ELF-1 (cell line): ENCODE measurements around the gene INO80.

ENCODE experiments used
- DNase-seq: peaks from one replicate; pipeline ENCODE4 v3.0.0-alpha.2; 2016; ENCODE audit warnings: low read depth, low spot score

INO80 gene

GRCh38 chr15:40951764-40952163 lies 164.3 kb downstream of the INO80 start:
- no peak for DNase-seq

GRCh38 chr15:40949756-40950207 lies 166.3 kb downstream of the INO80 start:
- DNase-seq = no peak

DNA sequence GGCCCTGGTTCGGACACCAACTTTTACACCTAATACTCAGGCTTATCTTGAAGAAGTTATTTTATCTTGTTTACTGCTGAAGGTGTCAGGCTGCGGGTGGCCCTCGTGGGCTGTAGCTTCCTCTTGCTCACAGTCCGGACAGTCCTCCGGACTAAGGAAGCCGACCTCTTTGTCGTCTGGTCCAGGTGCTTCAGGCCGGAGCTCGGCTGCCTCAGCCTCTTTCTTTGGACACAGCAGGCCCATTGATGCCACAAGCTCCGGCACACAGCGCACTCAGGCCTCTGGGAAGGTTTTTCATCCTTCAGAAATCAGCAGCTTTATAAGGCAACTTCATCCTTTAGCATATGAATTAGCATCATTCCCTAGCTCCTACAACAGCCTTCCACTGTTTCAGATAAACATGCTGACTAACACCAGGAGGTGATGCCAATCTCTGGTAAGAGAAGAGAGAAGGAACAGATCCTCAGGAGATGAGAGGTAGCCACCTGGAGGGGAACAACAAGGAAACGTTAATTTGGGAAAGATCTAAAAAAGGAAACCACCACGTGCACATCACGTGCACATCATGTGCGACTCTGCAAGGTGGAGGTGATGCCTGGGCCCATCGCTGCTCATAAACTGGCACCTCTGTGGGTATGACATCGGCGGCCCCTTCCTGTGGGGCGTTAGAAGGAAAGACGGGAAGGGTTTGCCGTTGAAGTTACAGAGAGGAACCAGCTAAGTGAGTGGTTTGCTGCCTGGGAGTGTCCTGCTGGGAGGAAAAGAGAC lies 167.2 kb downstream of the INO80 start:
- DNase-seq = no peak

DNA sequence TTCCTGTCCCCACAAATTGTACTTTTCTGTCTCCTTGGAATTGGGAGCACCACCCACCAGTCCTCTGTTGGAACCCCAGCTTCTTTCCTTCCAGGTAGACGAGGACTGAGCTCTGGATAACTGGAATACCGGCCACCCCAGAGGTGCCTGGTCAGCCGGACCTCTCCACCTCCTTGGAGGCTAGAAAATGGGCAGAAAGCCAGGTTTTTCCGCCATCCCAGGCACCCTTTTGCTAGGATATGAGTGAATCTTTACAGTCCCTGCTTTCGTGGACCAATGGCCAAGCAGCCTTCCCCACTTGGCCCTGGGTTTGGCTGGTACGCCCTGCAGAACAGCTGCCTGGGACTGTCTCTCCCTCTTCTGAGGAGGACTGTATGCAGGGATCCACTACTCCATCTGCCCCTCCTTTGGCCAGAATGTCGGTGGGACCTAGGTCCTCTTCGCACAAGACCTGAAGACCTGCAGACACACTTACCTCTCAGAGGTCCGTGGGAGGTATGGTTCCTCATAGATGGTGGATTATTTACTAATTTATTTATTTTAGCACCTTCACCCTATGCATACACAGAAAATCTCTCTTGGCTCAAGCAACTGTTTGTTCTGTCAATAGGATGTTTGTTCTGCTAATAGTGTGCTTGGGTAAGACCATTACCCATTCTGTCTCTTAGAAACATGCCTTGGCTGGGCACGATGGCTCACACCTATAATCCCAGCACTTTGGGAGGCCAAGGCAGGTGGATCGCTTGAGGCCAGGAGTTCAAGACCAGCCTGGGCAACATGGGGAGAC lies 171.4 kb downstream of the INO80 start:
- DNase-seq = no peak

DNA sequence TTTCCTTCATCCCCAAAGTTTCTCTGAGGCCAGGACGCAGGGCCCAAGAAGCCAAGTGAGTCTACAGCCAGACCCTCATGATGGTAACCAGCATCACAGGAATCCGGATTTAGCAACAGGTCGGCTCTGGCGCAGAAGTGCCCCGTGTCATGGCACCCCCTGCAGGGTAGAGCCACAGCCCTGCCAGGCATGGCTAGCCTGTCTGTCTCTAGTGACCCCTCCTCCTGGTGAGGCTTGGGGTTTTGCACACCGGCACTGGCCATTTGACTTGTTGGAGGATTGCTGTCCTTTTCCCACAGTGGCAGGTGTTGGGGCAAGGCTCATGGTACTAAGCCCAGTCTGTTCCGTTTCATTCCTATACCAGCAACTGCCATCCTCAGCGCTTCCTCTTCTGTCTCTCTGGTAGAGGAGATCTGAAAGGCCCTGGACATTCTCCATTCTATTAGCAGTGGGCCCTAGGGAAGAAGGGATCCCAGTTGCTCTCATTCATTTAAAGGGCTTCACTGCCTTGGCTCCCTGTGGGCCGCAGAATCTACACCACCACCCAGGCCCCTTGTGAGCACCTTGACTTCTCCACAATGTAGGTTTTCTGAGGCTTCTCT lies 172.2 kb downstream of the INO80 start:
- no peak for DNase-seq

- DNase-seq = no peak
Observed at GRCh38 chr15:40942878-40943277, 173.2 kb downstream of the INO80 start.

- no peak for DNase-seq
Observed at GRCh38 chr15:40942337-40942854, 173.7 kb downstream of the INO80 start.

DNA sequence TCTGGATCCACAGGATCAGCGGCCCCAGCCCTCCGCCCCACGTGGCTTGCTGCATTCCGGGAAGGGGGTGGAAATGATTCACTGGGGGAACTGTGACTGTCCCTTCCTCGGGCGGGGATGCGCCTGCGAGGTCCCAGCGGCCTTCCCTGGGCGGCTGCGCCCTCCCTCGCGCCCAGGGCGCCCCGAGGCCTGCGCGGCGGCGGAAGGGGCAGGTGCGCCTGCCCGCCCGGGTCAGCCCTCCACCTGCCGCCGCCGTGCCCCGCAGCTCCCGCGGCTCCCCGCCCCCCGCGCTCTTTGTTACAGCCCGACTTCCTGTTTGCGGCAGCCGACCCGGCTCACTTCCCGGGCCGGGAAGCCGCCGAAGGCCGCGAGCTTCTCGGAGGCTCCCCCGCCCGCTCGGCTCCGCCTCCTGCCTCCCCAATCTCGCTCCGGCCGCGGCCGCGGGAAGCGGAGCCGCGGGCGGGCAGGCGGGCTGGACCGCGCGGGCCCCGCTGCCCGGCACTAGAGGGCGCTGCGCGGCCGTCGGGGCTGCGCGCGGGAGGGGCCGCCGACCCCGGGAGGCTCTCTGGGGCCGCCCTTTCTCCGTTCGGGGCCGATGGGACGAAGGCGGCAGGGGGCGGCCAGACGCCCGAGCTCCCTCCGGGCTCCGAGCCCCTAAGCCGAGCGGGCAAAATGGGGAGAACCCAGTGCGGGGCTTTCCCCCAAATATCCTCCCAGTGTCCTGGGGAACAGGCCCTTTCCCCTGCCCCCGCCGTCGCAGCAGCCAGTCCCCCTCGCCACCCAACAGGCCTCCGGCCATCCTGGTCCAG lies 174.3 kb downstream of the INO80 start:
- DNase-seq = peak; percentile 71

- DNase-seq = no peak
Observed at GRCh38 chr15:40941068-40941527, 175.0 kb downstream of the INO80 start.

DNA sequence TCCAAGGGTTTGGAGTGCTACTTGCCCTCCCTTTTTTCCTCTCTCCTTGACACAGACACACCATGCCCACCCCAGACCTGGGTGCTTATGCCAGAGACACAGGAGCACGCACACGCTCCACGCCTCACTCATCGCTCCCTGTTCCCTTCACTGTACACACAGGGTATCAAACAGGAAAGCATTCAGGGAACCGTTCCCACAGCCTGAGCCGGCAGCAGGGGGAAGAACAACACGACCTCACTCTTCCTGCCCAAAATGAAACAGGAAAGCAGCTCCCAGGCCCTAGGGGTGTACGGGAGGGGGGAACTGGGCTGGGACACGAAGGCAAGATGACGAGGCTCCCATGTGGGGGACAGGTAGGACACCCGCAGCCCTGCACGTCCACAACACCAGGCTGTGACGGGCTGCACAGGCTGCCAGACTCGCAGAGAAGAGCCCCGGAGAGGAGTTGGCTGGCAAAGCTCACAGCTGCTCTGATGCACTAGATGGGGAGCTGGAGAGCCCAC lies 175.7 kb downstream of the INO80 start:
- DNase-seq = no peak

- DNase-seq = no peak
Observed at GRCh38 chr15:40938536-40938870, 177.6 kb downstream of the INO80 start.

- peak; percentile 22 for DNase-seq
Observed at GRCh38 chr15:40937762-40938535, 178.1 kb downstream of the INO80 start.

DNA sequence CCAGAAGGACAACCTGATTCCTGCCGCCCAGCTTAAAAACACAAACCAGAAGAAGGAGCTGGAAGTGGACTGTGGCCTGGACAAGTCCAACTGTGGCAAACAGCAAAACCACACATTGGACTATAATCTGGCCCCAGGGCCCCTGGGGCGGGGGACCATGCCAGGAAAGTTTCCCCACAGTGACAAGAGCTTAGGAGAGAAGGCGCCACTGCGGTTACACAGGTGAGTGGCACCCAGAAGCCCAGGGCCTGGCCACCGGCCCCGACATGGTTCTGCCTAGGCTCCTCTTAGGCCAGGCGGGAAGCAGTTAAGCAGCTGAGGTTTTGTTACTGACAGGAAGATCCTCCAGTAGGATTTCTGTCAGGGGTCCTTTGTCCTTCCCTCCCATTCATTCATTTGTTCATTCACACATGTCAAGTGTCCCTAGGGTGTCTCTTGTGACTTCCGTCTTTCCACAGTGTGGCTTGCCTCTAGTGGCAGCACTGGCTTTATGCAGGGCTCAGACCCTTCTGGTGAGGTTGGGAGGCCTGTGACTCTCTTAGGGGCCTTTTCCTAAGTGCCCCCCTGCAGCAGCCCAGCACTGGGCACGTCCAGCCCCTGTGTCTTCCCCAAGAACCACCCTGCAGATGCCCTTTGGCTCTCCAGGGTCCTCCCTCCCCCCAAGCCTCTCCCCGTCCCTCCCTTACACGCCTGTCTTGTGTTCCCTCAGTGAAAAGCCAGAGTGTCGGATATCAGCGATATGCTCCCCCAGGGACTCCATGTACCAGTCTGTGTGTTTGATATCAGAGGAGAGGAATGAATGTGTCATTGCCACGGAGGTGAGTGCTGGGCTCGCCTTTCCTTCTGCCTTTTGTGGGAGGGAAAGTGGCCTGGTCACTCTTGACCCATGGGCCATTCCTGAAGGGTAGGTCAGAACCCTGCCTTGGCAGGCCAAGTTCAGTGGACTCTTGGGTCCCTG lies 179.1 kb downstream of the INO80 start:
- DNase-seq = peak; percentile 26

DNA sequence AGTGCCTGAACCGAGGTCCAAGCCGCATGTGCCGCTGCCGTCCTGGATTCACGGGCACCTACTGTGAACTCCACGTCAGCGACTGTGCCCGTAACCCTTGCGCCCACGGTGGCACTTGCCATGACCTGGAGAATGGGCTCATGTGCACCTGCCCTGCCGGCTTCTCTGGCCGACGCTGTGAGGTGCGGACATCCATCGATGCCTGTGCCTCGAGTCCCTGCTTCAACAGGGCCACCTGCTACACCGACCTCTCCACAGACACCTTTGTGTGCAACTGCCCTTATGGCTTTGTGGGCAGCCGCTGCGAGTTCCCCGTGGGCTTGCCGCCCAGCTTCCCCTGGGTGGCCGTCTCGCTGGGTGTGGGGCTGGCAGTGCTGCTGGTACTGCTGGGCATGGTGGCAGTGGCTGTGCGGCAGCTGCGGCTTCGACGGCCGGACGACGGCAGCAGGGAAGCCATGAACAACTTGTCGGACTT lies 179.8 kb downstream of the INO80 start:
- DNase-seq = no peak

DNA sequence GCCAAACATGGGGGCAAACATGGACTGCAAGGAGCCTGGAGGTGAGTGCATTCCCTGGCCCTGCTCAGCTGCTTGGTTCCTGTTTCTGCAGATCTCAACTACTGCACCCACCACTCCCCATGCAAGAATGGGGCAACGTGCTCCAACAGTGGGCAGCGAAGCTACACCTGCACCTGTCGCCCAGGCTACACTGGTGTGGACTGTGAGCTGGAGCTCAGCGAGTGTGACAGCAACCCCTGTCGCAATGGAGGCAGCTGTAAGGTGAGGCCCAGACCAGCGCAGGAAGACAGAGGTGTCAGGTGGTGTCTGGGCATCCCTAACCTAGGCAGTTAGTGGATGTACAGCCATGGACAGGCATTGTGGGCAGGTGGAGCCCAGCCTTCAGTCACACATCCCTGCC lies 181.6 kb downstream of the INO80 start:
- DNase-seq = no peak

GRCh38 chr15:40933517-40933902 lies 182.6 kb downstream of the INO80 start:
- no peak for DNase-seq

DNA sequence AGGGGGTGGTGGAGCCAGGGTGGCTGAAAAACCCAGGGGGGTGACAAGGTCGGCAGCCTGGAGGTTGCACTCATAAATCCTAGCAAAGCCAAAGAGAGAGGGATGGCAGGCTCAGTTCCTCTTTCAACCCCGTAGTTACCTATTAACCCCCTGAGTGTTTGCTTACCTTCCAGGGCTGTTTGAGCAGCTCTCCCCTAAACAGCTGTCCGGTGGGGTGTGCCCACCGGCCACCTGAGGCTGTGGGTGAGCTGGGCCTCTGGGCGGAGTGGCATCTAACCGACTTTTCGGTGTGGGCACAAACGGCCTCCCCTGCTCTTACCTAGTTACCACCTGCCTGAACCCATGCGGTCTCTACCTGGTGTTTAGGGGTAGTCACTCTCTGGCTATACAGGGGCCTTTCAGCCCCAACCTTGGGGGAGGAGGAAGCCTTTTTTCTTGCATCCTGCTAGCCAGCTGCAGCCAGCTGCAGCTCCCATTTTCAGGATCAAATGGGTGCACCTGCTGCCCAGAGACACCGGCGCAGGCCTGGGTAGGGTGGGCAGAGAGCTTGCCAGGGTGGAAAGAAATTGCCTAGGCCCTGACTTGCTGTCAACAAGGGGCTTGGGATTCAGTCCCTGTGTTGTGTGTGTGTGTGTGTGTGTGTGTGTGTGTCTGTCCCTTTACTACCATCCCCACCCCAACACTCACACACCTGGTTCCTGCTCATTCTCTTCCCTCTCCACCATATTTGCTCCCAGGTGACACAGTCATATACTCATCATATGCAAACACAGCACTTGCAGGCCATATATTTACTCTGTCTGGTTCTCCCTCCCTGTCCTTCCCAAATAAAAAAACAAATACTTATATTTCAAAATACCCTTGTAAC lies 183.2 kb downstream of the INO80 start:
- no peak for DNase-seq

GRCh38 chr15:40932156-40932555 lies 183.9 kb downstream of the INO80 start:
- DNase-seq = no peak
